WI38 (cell line): ENCODE measurements around the gene MBP.

Experiments used
- H3K4me3 ChIP-seq: 2 replicates; pipeline ENCODE4 v1.5.1; 2011; ENCODE audit warnings: low read depth, mild to moderate bottlenecking, control low read depth, low read length
- TF ChIP-seq, protein P1 (sequence below): IDR thresholded peaks from 2 replicates; pipeline ENCODE4 v1.5.1; 2012; ENCODE audit warnings: low read depth, mild to moderate bottlenecking, control low read depth, low read length

MBP gene

DNA sequence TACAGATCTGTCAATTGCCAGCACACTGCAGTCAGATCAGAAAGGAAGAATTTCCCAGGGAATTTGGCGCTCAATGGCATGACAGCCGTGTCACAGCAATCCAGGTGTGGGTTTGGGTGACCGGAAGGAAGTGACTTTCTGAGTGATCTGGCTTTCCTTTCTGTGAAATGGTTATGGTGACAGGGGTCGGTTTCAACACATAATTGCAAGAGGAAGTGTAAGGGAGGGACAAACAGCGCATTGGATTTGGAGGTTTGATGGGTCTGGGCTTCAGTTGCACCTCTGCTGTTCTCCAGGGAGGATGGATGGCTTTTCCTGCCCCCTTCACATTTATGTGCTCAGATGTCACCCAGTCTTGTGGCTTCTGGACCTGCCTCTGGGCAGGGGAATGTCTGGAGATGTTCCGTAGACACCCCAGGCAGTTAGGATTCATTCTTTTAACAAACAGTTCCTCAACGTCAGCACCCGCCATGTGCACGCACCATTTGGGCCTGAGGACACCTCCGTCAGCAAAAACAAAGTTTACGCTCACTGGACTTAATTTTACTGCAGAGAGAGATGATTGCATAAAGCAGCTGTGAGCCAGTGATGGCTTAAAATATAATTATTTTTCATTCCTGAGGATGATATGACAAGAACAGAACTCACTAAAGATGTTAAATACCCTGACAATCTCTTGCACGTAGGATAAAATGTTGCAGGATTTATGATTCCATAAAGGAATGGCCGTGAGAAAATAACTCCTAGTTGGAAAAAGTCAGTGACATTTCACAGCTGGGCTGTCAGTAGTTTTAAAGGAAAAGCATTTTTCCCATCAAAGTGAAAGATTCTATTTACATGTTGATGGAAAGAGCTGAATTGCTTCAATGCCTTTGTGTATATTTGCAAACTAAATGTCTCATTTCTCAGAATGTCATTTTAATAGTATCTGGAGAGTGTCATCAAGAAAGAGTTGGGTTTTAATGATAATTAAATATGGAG, 36.9 kb downstream of the MBP start:
- H3K4me3 ChIP-seq = no peak overlapping the region
- TF ChIP-seq, protein P1, sequence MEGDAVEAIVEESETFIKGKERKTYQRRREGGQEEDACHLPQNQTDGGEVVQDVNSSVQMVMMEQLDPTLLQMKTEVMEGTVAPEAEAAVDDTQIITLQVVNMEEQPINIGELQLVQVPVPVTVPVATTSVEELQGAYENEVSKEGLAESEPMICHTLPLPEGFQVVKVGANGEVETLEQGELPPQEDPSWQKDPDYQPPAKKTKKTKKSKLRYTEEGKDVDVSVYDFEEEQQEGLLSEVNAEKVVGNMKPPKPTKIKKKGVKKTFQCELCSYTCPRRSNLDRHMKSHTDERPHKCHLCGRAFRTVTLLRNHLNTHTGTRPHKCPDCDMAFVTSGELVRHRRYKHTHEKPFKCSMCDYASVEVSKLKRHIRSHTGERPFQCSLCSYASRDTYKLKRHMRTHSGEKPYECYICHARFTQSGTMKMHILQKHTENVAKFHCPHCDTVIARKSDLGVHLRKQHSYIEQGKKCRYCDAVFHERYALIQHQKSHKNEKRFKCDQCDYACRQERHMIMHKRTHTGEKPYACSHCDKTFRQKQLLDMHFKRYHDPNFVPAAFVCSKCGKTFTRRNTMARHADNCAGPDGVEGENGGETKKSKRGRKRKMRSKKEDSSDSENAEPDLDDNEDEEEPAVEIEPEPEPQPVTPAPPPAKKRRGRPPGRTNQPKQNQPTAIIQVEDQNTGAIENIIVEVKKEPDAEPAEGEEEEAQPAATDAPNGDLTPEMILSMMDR = no peak

DNA sequence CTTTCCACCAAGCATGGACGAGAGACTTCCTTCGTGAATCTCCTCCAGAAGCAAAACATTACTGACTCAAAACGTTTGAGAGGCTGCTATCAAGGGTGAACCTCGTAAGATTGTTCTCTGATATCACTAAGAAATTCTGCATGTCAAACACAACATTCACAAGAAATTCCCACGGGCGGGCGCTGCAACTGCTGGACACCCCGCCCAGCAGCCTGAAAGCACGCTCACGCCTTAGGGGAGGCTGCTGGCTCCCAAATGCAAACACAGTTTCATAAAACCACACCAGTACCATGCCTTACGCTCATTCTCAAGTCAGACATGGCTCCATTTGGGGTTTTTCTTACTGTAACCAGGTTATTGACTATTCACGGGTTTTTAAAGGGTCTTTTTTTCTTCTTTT, 39.0 kb downstream of the MBP start:
- TF ChIP-seq, protein P1 = no peak
- no peak overlapping the region for H3K4me3 ChIP-seq

DNA sequence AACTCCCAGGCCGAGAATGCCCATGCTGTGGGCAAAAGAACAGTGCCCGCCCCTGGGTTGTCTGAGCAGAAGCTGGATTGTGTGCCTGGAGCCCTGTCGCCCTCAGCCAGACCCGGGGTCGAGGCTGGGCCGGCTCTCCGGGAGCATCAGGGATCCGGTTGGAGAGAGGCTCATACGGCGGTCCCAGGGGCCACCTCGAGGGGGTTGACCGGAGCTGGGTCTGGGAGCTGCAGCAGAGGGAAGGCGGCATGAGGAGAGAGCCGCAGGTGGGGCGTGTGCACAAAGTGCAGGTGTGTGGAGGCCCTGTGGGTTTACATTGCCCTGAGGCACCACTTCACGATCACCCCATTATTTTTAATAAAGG, 39.5 kb downstream of the MBP start:
- H3K4me3 ChIP-seq = no peak overlapping the region
- TF ChIP-seq, protein P1 = no peak

DNA sequence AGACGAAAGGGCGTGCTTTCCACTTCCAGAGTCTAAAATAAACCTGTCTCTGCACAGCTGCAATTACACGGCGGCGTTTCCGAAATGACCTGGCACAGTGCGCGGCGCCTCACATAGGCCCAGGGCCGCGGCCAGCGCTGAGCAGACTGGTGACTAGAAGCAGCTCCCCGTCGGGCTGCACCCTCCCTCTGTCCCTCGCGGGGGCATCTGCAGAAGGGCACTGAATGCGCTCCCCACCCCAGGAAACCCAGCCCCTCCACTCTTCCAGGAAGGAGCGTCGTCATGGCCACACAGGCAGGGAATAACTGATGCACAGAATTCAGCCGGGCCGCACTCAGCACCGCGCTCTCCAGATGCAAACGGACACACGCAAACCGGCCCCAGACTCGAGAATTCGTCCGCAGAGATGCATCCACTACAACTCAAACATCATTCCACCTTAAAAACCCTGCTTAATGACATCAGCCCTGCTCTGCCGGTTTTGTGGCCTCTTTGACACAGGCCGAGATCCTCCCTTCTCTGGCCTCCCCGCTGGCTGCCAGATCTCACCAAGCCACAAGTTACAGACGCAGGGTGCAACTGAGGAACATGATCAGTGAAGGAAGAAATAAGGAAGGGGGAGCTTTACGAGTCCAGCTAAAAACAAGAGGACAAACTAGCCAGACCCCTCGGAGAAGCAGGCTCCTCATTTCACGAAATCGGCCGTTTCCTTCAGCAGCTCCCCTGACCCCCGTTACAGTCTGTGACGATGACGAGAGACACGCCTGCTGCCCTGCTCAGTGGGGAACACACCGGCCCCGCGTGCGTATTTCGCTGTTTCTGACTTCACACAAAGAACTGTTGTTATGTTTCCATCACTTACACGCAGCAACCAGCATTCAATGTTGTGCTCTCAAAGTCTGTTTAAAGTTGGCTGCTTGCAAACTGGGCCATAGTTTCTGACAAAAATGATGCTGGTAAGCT, 40.2 kb downstream of the MBP start:
- TF ChIP-seq, protein P1 = no peak
- H3K4me3 ChIP-seq = no peak overlapping the region

DNA sequence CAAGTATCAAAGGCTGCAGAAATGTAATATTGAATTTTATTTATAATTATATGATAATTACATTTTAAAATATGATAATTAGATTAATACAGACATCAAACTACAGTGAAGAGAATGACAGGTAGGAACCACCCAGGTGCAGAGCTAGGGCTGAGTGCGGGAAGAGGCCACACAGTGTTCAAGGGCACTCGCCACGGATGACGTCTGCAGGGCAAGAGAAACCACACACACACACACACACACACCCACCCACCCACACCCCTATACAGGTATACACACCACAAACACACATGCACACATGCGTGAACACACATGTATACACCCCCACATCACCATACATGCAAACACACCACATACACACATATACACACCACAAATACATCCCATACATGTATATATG, 41.2 kb downstream of the MBP start:
- TF ChIP-seq, protein P1 = no peak
- no peak overlapping the region for H3K4me3 ChIP-seq

DNA sequence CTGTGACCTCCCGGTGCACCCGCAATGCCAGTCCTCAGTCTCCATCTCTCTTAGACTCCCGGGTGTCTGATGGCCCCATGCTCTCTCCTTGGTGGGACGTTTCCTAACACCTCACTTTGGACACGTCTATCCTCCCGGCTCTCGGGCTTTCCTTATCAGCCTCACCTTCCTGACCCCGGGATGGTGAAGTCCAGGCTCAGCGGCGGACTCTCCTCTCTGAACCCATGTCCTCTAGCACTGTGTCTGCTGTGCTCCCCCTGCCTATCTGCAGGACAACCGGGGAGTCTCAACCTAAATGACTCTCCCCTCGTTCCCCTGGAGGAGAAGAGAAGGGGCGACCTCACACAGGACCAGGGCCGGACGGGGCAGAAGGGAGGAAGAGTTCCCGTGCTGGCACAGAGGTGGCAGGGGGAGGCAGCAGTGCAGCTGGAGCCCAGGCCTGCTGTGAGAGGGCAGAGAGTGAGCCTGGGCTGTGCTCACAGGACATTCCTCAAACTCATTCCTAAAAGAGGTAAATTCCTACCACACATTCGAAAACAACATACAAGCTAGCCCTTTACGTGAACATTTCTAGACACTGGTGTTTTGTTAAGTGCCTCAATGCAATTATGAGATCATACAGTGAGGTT, 41.9 kb downstream of the MBP start:
- TF ChIP-seq, protein P1 = no peak
- H3K4me3 ChIP-seq = no peak overlapping the region
